ENCODE results near the gene CTIF. TPM values are rescaled to one million over a fixed set of nuclear protein-coding genes. Genes with fewer than 3 reads are reported as not detected.

CTIF gene
- polyA plus RNA-seq, 1 donor from 2014 or later, result 50.2 TPM

GRCh38 chr18:48739266-48740067 is 200.6 kb downstream of the CTIF start:
- no peak overlapping the region for H3K9ac ChIP-seq (ENCODE audit: low read length)
- no peaks in the 10 kb centered on the region for H3K36me3 ChIP-seq (ENCODE audit: insufficient read depth, low read length)
- H3K27me3 ChIP-seq (ENCODE audit: insufficient read depth, low read depth, low read length), result no peaks in the 10 kb centered on the region
- H3K9me3 ChIP-seq (ENCODE audit: low read length), result no peaks in the 10 kb centered on the region
- H2AFZ ChIP-seq (ENCODE audit: low read depth, low read length), result no peak overlapping the region
- H3F3A ChIP-seq (ENCODE audit: insufficient read depth, low read length, poor library complexity, severe bottlenecking), result no peaks in the 10 kb centered on the region
- no peaks in the 10 kb centered on the region for H4K20me1 ChIP-seq (ENCODE audit: insufficient read depth)
- TF ChIP-seq CTCF (IDR thresholded peaks at IDR 0.05; ENCODE audit: poor library complexity, severe bottlenecking) (no peak), POLR2AphosphoS5 (IDR thresholded peaks at IDR 0.05) (no peak), TAF1 (IDR thresholded peaks at IDR 0.05; ENCODE audit: low read depth) (no peak), RAD21 (conservative IDR thresholded peaks at IDR 0.05) (no peak), EP300 (conservative IDR thresholded peaks at IDR 0.05; ENCODE audit: poor library complexity, severe bottlenecking) (no peak), MXI1 (conservative IDR thresholded peaks at IDR 0.05; ENCODE audit: poor library complexity, severe bottlenecking) (no peak), EZH2 (IDR thresholded peaks at IDR 0.05; ENCODE audit: borderline replicate concordance, insufficient read depth, low read length, poor library complexity, severe bottlenecking) (no peak), SMC3 (conservative IDR thresholded peaks at IDR 0.05; ENCODE audit: poor library complexity) (no peak)
- TF ChIP-seq, protein P1, sequence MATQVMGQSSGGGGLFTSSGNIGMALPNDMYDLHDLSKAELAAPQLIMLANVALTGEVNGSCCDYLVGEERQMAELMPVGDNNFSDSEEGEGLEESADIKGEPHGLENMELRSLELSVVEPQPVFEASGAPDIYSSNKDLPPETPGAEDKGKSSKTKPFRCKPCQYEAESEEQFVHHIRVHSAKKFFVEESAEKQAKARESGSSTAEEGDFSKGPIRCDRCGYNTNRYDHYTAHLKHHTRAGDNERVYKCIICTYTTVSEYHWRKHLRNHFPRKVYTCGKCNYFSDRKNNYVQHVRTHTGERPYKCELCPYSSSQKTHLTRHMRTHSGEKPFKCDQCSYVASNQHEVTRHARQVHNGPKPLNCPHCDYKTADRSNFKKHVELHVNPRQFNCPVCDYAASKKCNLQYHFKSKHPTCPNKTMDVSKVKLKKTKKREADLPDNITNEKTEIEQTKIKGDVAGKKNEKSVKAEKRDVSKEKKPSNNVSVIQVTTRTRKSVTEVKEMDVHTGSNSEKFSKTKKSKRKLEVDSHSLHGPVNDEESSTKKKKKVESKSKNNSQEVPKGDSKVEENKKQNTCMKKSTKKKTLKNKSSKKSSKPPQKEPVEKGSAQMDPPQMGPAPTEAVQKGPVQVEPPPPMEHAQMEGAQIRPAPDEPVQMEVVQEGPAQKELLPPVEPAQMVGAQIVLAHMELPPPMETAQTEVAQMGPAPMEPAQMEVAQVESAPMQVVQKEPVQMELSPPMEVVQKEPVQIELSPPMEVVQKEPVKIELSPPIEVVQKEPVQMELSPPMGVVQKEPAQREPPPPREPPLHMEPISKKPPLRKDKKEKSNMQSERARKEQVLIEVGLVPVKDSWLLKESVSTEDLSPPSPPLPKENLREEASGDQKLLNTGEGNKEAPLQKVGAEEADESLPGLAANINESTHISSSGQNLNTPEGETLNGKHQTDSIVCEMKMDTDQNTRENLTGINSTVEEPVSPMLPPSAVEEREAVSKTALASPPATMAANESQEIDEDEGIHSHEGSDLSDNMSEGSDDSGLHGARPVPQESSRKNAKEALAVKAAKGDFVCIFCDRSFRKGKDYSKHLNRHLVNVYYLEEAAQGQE (IDR thresholded peaks at IDR 0.05; ENCODE audit: borderline replicate concordance), result no peak
- H3K9me2 ChIP-seq (ENCODE audit: insufficient read depth, low read length), result no peaks in the 10 kb centered on the region
- no peaks in the 10 kb centered on the region for H3K79me2 ChIP-seq (replicated peaks; ENCODE audit: insufficient read depth, low read length)
- H3K27ac ChIP-seq (ENCODE audit: low read length), result no peak overlapping the region
- H3K4me3 ChIP-seq (ENCODE audit: low read length), result no peak overlapping the region
- no peak overlapping the region for H3K4me2 ChIP-seq (ENCODE audit: low read length)

- TF ChIP-seq EP300 (conservative IDR thresholded peaks at IDR 0.05; ENCODE audit: poor library complexity, severe bottlenecking) (no peak), POLR2AphosphoS5 (IDR thresholded peaks at IDR 0.05) (no peak), CTCF (IDR thresholded peaks at IDR 0.05; ENCODE audit: poor library complexity, severe bottlenecking) (no peak), TAF1 (IDR thresholded peaks at IDR 0.05; ENCODE audit: low read depth) (no peak), RAD21 (conservative IDR thresholded peaks at IDR 0.05) (no peak)
- H3K36me3 ChIP-seq (ENCODE audit: insufficient read depth, low read length), result no peaks in the 10 kb centered on the region
- H3K27ac ChIP-seq (ENCODE audit: low read length), result no peak overlapping the region
- H3K9me3 ChIP-seq (ENCODE audit: low read length), result no peaks in the 10 kb centered on the region
- no peaks in the 10 kb centered on the region for H4K20me1 ChIP-seq (ENCODE audit: insufficient read depth)
- H3K9ac ChIP-seq (ENCODE audit: low read length), result no peak overlapping the region
- no peaks in the 10 kb centered on the region for H3K27me3 ChIP-seq (ENCODE audit: insufficient read depth, low read depth, low read length)
- no peaks in the 10 kb centered on the region for H3F3A ChIP-seq (ENCODE audit: insufficient read depth, low read length, poor library complexity, severe bottlenecking)
- no peaks in the 10 kb centered on the region for H3K79me2 ChIP-seq (replicated peaks; ENCODE audit: insufficient read depth, low read length)
- H3K9me2 ChIP-seq (ENCODE audit: insufficient read depth, low read length), result no peaks in the 10 kb centered on the region
- no peak overlapping the region for H3K4me2 ChIP-seq (ENCODE audit: low read length)
- no peak overlapping the region for H2AFZ ChIP-seq (ENCODE audit: low read depth, low read length)
- H3K4me3 ChIP-seq (ENCODE audit: low read length), result no peak overlapping the region
Measured at GRCh38 chr18:48740068-48740440, 201.2 kb downstream of the CTIF start.

All from neural cell (in vitro differentiated cells).